Uterus (tissue), 2 donors: ENCODE measurements around the gene TCAP.

Source experiments
- POLR2A ChIP-seq, 2 donors: fragments of 450-650 bp; IDR thresholded peaks; one replicate each; pipeline ENCODE4 v1.6.1; 2016; ENCODE audit warnings: antibody characterized with exemption in 2 of 2, mild to moderate bottlenecking in 1 of 2, moderate library complexity in 1 of 2
- TF ChIP-seq, protein P1 (sequence below), 4 experiments: fragments of 200-600 bp in 2 of 4; fragments of 450-650 bp in 2 of 4; sonication (generic) in 2 of 4; IDR thresholded peaks; one replicate each; pipeline ENCODE4 v1.5.1; 2016 to 2019; ENCODE audit warnings: antibody characterized with exemption in 4 of 4, mild to moderate bottlenecking in 2 of 4, moderate library complexity in 1 of 4

DNA sequence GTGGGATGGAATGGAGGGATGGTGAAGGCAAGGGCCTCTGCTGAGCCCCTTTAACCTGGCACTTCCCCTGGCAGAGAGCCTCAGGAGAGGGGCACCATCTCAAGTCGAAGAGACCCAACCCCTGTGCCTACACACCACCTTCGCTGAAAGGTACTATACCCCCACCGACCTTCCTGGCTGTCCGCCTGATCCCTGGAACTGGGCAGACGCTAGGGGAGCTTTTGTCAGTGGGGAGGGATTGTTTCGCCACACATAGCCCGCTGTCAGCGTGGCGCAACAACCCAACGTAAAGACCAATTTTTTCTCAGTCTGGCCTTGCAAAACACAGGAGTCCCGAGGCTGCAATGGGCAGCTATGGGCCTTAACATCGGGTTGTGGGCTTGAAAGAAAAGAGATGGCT is 35.3 kb upstream of the TCAP start:
- no peak for TF ChIP-seq POLR2A (IDR thresholded peaks at IDR 0.05)
- TF ChIP-seq, protein P1, sequence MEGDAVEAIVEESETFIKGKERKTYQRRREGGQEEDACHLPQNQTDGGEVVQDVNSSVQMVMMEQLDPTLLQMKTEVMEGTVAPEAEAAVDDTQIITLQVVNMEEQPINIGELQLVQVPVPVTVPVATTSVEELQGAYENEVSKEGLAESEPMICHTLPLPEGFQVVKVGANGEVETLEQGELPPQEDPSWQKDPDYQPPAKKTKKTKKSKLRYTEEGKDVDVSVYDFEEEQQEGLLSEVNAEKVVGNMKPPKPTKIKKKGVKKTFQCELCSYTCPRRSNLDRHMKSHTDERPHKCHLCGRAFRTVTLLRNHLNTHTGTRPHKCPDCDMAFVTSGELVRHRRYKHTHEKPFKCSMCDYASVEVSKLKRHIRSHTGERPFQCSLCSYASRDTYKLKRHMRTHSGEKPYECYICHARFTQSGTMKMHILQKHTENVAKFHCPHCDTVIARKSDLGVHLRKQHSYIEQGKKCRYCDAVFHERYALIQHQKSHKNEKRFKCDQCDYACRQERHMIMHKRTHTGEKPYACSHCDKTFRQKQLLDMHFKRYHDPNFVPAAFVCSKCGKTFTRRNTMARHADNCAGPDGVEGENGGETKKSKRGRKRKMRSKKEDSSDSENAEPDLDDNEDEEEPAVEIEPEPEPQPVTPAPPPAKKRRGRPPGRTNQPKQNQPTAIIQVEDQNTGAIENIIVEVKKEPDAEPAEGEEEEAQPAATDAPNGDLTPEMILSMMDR (IDR thresholded peaks at IDR 0.05), result no peak
